Liver (tissue), 9 donors: ENCODE data around the gene ZNF443. TPM values are rescaled to one million over a fixed set of nuclear protein-coding genes. Genes with fewer than 3 reads are reported as not detected.
A peak's percentile ranks its signal among the peaks of the same experiment; 100 is the strongest.

Source experiments
- DNase-seq: peaks from one replicate; pipeline ENCODE4 v3.0.0-alpha.2; 2017; ENCODE audit warnings: low spot score
- H3K27ac ChIP-seq, 2 donors: one replicate each; pipeline ENCODE4 v1.7.0; 2013; ENCODE audit warnings: inconsistent platforms in 2 of 2, low read length in 2 of 2, control low read depth in 1 of 2, low read depth in 1 of 2, mild to moderate bottlenecking in 1 of 2
- H3K27me3 ChIP-seq, 4 donors: one replicate each; pipeline versions ENCODE4 v1.6.1 to v1.7.0; 2013; ENCODE audit warnings: low read length in 3 of 4, inconsistent platforms in 1 of 4, mild to moderate bottlenecking in 1 of 4, moderate library complexity in 1 of 4; ENCODE audit not compliant: control insufficient read depth in 4 of 4, insufficient read depth in 4 of 4
- H3K36me3 ChIP-seq, 4 donors: one replicate each; pipeline versions ENCODE4 v1.6.1 to v1.7.0; 2013; ENCODE audit warnings: low read length in 3 of 4, mild to moderate bottlenecking in 3 of 4, low read depth in 1 of 4, moderate library complexity in 1 of 4; ENCODE audit not compliant: control insufficient read depth in 4 of 4, insufficient read depth in 3 of 4
- H3K4me1 ChIP-seq, 4 donors: one replicate each; pipeline versions ENCODE4 v1.6.1 to v1.7.0; 2013; ENCODE audit warnings: low read length in 3 of 4, mild to moderate bottlenecking in 3 of 4, moderate library complexity in 1 of 4; ENCODE audit not compliant: control insufficient read depth in 4 of 4, insufficient read depth in 4 of 4
- H3K4me3 ChIP-seq, 3 donors: one replicate each; pipeline versions ENCODE4 v1.6.1 to v1.7.0; 2013; ENCODE audit warnings: low read length in 3 of 3, control low read depth in 1 of 3, low read depth in 1 of 3, mild to moderate bottlenecking in 1 of 3
- H3K9ac ChIP-seq, 2 donors: one replicate each; pipeline ENCODE4 v1.7.0; 2013; ENCODE audit warnings: low read length in 2 of 2, mild to moderate bottlenecking in 2 of 2, moderate library complexity in 2 of 2, control low read depth in 1 of 2, low read depth in 1 of 2
- H3K9me3 ChIP-seq, 4 donors: one replicate each; pipeline versions ENCODE4 v1.6.1 to v1.7.0; 2013; ENCODE audit warnings: low read length in 3 of 4; ENCODE audit not compliant: control insufficient read depth in 4 of 4
- ATF3 ChIP-seq: IDR thresholded peaks from 2 replicates; pipeline ENCODE4 v1.6.1; 2016; ENCODE audit warnings: antibody characterized with exemption
- EGR1 ChIP-seq, 2 donors: IDR thresholded peaks; 2 replicates each; pipeline ENCODE4 v1.6.1; 2016 to 2018; ENCODE audit warnings: antibody characterized with exemption in 2 of 2, low read depth in 2 of 2
- FOXA1 ChIP-seq: IDR thresholded peaks from 2 replicates; pipeline ENCODE4 v1.6.1; 2016; ENCODE audit warnings: antibody characterized with exemption
- HNF4A ChIP-seq, 2 donors: conservative IDR thresholded peaks; 2 replicates each; pipeline ENCODE4 v1.6.1; 2016; ENCODE audit warnings: antibody characterized with exemption in 2 of 2, mild to moderate bottlenecking in 2 of 2
- HNF4G ChIP-seq: IDR thresholded peaks from 2 replicates; pipeline ENCODE4 v1.6.1; 2016; ENCODE audit warnings: antibody characterized with exemption
- JUND ChIP-seq, 2 donors: IDR thresholded peaks; 2 replicates each; pipeline ENCODE4 v1.6.1; 2016; ENCODE audit warnings: antibody characterized with exemption in 2 of 2
- MAX ChIP-seq: IDR thresholded peaks from 2 replicates; pipeline ENCODE4 v1.6.1; 2016; ENCODE audit warnings: antibody characterized with exemption
- REST ChIP-seq: IDR thresholded peaks from 2 replicates; pipeline ENCODE4 v1.6.1; 2016; ENCODE audit warnings: antibody characterized with exemption, mild to moderate bottlenecking
- SP1 ChIP-seq: IDR thresholded peaks from 2 replicates; pipeline ENCODE4 v1.6.1; 2018; ENCODE audit warnings: antibody characterized with exemption, mild to moderate bottlenecking
- TAF1 ChIP-seq: conservative IDR thresholded peaks from 2 replicates; pipeline ENCODE4 v1.6.1; 2016; ENCODE audit warnings: antibody characterized with exemption, mild to moderate bottlenecking
- YY1 ChIP-seq: IDR thresholded peaks from 2 replicates; pipeline ENCODE4 v1.6.1; 2016; ENCODE audit warnings: antibody characterized with exemption, mild to moderate bottlenecking
- ZBTB33 ChIP-seq: IDR thresholded peaks from 2 replicates; pipeline ENCODE4 v1.6.1; 2016; ENCODE audit warnings: antibody characterized with exemption
- WGBS: extraction: QIAGEN DNeasy Blood & Tissue Kit; methylation state at CpG from one replicate; pipeline ENCODE4 v1.1.7; 2013; 5-methylcytosine and 5-hydroxymethylcytosine counted together
- polyA plus RNA-seq, 2 donors: library from polyadenylated mRNA; stranded (reverse) in 1 of 2; unstranded in 1 of 2; fragments of 200-250 nt in 1 of 2; fragments of >200 nt in 1 of 2; fragmentation: Nextera tagmentation in 1 of 2; extraction: Ambion mirVana in 1 of 2; gene quantifications; one replicate each; pipeline versions ENCODE4 v1.2.1 to v1.2.3, GENCODE V29; 2013 to 2015
- total RNA-seq, 2 donors: library from RNA; depleted of rRNA; stranded (reverse); fragments of >200 nt; gene quantifications; one replicate each; pipeline ENCODE4 v1.2.3, GENCODE V29; 2014
- TF ChIP-seq, protein P1 (sequence below): fragments of 150-350 bp; IDR thresholded peaks from 2 replicates; pipeline ENCODE4 v1.5.1; 2017; ENCODE audit warnings: improper control_type of control experiment, low read depth, low read length; ENCODE audit not compliant: missing input control
- donor health status: healthy.
- donor health status: healthy.
- donor health status: healthy.
- donor health status: healthy.
- donor health status: healthy.

Gene ZNF443
- total and polyA plus RNA-seq, 4 donors = 1.1 to 7.4 (median 2.3) TPM

GRCh38 chr19:12380444-12380737, 60.4 kb downstream of the ZNF443 start (continued):
- TF ChIP-seq HNF4G = no peak

- Histone ChIP-seq H3K27ac (no peak overlapping the region), H3K4me1 (no peaks in the 10 kb centered on the region), H3K9ac (no peak overlapping the region), H3K4me3 (peak overlapping the region in 2 of 3 donors; percentile 47 to 59), H3K36me3 (peaks cover 5 to 32% (median 25%) of the 10 kb centered on the region in 4 donors), H3K27me3 (no peaks in the 10 kb centered on the region), H3K9me3 (peaks cover 28 to 79% (median 45%) of the 10 kb centered on the region in 4 donors)
- TF ChIP-seq, protein P1, sequence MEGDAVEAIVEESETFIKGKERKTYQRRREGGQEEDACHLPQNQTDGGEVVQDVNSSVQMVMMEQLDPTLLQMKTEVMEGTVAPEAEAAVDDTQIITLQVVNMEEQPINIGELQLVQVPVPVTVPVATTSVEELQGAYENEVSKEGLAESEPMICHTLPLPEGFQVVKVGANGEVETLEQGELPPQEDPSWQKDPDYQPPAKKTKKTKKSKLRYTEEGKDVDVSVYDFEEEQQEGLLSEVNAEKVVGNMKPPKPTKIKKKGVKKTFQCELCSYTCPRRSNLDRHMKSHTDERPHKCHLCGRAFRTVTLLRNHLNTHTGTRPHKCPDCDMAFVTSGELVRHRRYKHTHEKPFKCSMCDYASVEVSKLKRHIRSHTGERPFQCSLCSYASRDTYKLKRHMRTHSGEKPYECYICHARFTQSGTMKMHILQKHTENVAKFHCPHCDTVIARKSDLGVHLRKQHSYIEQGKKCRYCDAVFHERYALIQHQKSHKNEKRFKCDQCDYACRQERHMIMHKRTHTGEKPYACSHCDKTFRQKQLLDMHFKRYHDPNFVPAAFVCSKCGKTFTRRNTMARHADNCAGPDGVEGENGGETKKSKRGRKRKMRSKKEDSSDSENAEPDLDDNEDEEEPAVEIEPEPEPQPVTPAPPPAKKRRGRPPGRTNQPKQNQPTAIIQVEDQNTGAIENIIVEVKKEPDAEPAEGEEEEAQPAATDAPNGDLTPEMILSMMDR = no peak
- TF ChIP-seq REST (no peak), JUND (IDR thresholded peaks at IDR 0.05) (no peak), SP1 (no peak), ZBTB33 (no peak), EGR1 (IDR thresholded peaks at IDR 0.05; ENCODE audit: low read depth in 2 of 2) (no peak), TAF1 (no peak), MAX (no peak), FOXA1 (no peak), ATF3 (no peak), HNF4G (no peak), HNF4A (conservative IDR thresholded peaks at IDR 0.05) (no peak), YY1 (no peak)
- WGBS = 95% methylated on average over 5 of the region's 5 CpGs
- DNase-seq = no peak
Observed at GRCh38 chr19:12379732-12380443, 60.9 kb downstream of the ZNF443 start.

Other genes with a start within 250 kb of the ZNF443 start
- 10 to 100 TPM in 1 of 2 donors, 1 to 10 TPM in 1; 7.1 to 17.9 TPM for gene ZNF44, start 146.1 kb downstream of the ZNF443 start, total RNA-seq
- 1 to 10 TPM; 4.1 to 6.6 TPM for gene ZNF44, start 146.1 kb downstream of the ZNF443 start, polyA plus RNA-seq
- 10 to 100 TPM in 1 of 2 donors, 1 to 10 TPM in 1; 6.2 to 15.8 TPM for gene ZNF563, start 107.4 kb downstream of the ZNF443 start, total RNA-seq
- gene ZNF563, start 107.4 kb downstream of the ZNF443 start, polyA plus RNA-seq = 1 to 10 TPM; 2.5 to 7.6 TPM
- 1 to 10 TPM; 2.8 to 4.2 TPM for gene ZNF442, start 75.3 kb downstream of the ZNF443 start, total RNA-seq
- gene ZNF442, start 75.3 kb downstream of the ZNF443 start, polyA plus RNA-seq = under 1 TPM; 0.49 to 0.67 TPM
- gene ZNF799, start 39.8 kb downstream of the ZNF443 start, total RNA-seq = 1 to 10 TPM; 2.8 to 5.3 TPM
- gene ZNF799, start 39.8 kb downstream of the ZNF443 start, polyA plus RNA-seq = 1 to 10 TPM; 1.6 to 2.2 TPM
- 1 to 10 TPM; 1.3 to 1.9 TPM for gene ZNF709, start 43.8 kb upstream of the ZNF443 start, total RNA-seq
- gene ZNF709, start 43.8 kb upstream of the ZNF443 start, polyA plus RNA-seq = under 1 TPM; 0.24 to 0.25 TPM
- gene ZNF564, start 110.5 kb upstream of the ZNF443 start, total RNA-seq = 1 to 10 TPM; 8.3 to 8.6 TPM
- gene ZNF564, start 110.5 kb upstream of the ZNF443 start, polyA plus RNA-seq = 1 to 10 TPM; 2.4 to 3.3 TPM
- gene ZNF490, start 169.8 kb upstream of the ZNF443 start, total RNA-seq = 1 to 10 TPM; 3.5 to 6.1 TPM
- gene ZNF490, start 169.8 kb upstream of the ZNF443 start, polyA plus RNA-seq = 1 to 10 TPM in 1 of 2 donors, under 1 TPM in 1; 0.93 to 1.0 TPM
- gene ZNF791, start 169.9 kb upstream of the ZNF443 start, total RNA-seq = 10 to 100 TPM in 1 of 2 donors, 1 to 10 TPM in 1; 9.2 to 10.3 TPM
- gene ZNF791, start 169.9 kb upstream of the ZNF443 start, polyA plus RNA-seq = 1 to 10 TPM; 3.1 to 4.8 TPM
- gene MAN2B1, start 225.7 kb upstream of the ZNF443 start, total RNA-seq = 10 to 100 TPM; 41.3 to 42.9 TPM
- gene MAN2B1, start 225.7 kb upstream of the ZNF443 start, polyA plus RNA-seq = 10 to 100 TPM; 23.5 to 28.9 TPM
- 1 to 10 TPM; 4.0 to 5.1 TPM for gene WDR83, start 225.8 kb upstream of the ZNF443 start, total RNA-seq
- 1 to 10 TPM; 3.9 to 4.4 TPM for gene WDR83, start 225.8 kb upstream of the ZNF443 start, polyA plus RNA-seq
- gene DHPS, start 240.9 kb upstream of the ZNF443 start, total RNA-seq = 10 to 100 TPM; 29.1 to 53.9 TPM
- gene DHPS, start 240.9 kb upstream of the ZNF443 start, polyA plus RNA-seq = 10 to 100 TPM; 34.8 to 50.3 TPM
- not detected for gene GNG14, start 247.0 kb upstream of the ZNF443 start, total RNA-seq
- not detected for gene GNG14, start 247.0 kb upstream of the ZNF443 start, polyA plus RNA-seq